HG03135 (cell line): Measurements from ENCODE around the gene SRP9.
"Not testable (repeated sequence)": the region's sequence is repeated elsewhere in the genome, so short reads cannot be mapped to it uniquely, and the experiment has no call there.

Experiments used
- ATAC-seq: cut with Tn5 transposase; IDR thresholded peaks from one replicate; pipeline ENCODE4 v1.9.1; 2021; ENCODE audit warnings: mild to moderate bottlenecking, moderate library complexity; ENCODE audit not compliant: unreplicated experiment

SRP9 gene

GRCh38 chr1:225835856-225836255 is 58.2 kb downstream of the SRP9 start:
- ATAC-seq, result no peak

- not testable (repeated sequence) for ATAC-seq
These were observed 58.7 kb downstream of the SRP9 start for GRCh38 chr1:225836296-225836695.

DNA sequence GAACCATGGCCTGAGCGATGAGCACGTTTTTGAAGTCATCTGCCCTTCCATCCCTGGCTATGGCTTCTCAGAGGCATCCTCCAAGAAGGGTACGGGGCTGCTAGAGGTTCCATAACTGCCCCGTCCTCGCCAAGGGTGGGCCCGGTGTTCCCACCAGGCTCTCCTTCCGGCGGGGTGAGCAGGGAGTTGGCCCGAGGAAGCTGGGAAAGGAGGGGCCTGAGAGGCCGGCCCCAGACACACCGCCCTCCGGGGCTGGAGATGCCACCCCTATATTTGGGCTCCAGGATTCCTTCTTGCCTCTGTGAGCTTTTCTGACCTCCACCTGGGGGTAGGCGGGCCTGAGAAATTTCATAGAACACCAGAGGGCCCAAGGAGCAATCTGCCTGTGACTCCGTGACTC is 61.2 kb downstream of the SRP9 start:
- ATAC-seq, result no peak
